GM23248 (cell line): ENCODE data around the gene HEBP1.

ENCODE experiments used
- EZH2 ChIP-seq: fragments of 200-600 bp; sonication (generic); IDR thresholded peaks from 2 replicates; pipeline ENCODE4 v1.6.1; 2018; ENCODE audit warnings: antibody characterized with exemption, mild to moderate bottlenecking; ENCODE audit not compliant: insufficient read depth, poor library complexity, severe bottlenecking
- EZH2phosphoT487 ChIP-seq: fragments of 200-600 bp; sonication (generic); IDR thresholded peaks from 2 replicates; pipeline ENCODE4 v1.6.1; 2018; ENCODE audit warnings: antibody characterized with exemption, moderate library complexity, mild to moderate bottlenecking, low read depth; ENCODE audit not compliant: insufficient read depth

GRCh38 chr12:12954878-12955625 is 45.0 kb downstream of the HEBP1 start:
- TF ChIP-seq EZH2 (no peak), EZH2phosphoT487 (no peak)
